PC-3 (cell line): ENCODE data around the gene MORN1. TPM values are rescaled to one million over a fixed set of nuclear protein-coding genes. Genes with fewer than 3 reads are reported as not detected.

Experiments
- ATAC-seq: fragments of 200-7000 bp; cut with Tn5 transposase; 2 replicates; pipeline ENCODE4 v1.9.1; 2020; ENCODE audit warnings: mild to moderate bottlenecking, moderate library complexity
- BruUV-seq: library from RNA; stranded (reverse); fragments of 400-500 nt; replicated peaks from 2 replicates; lab custom pipeline; 2021; lab: Mats Ljungman, UMichigan
- CTCF ChIA-PET: fragments of 300-600 bp; sonication (Branson Sonifier 250); formaldehyde crosslinking; loops from one replicate; lab custom pipeline; 2022; ENCODE audit warnings: antibody characterized with exemption; lab: Charles Lee
- POLR2A ChIA-PET: fragments of 300-600 bp; sonication (Branson Sonifier 250); formaldehyde crosslinking; loops from one replicate; lab custom pipeline; 2022; ENCODE audit warnings: antibody characterized with exemption; ENCODE audit not compliant: unreplicated experiment; lab: Charles Lee
- DNase-seq: peaks from one replicate; pipeline ENCODE4 v3.0.0-alpha.2; 2015
- H2AFZ ChIP-seq: fragments of 300-600 bp; sonication (generic); 2 replicates; pipeline ENCODE4 v1.6.0; 2016; ENCODE audit warnings: antibody characterized with exemption, low read length
- H3F3A ChIP-seq: fragments of 300-600 bp; sonication (generic); one replicate; pipeline ENCODE4 v1.6.0; 2017; ENCODE audit warnings: antibody characterized with exemption, low read length, control low read depth, mild to moderate bottlenecking; ENCODE audit not compliant: unreplicated experiment
- H3K27ac ChIP-seq: fragments of 300-600 bp; sonication (generic); 2 replicates; pipeline ENCODE4 v1.5.1; 2016; ENCODE audit warnings: mild to moderate bottlenecking, low read length
- H3K27me3 ChIP-seq: fragments of 300-600 bp; sonication (generic); 2 replicates; pipeline ENCODE4 v1.6.1; 2016; ENCODE audit warnings: low read length, mixed read lengths
- H3K36me3 ChIP-seq: fragments of 300-600 bp; sonication (generic); 2 replicates; pipeline ENCODE4 v1.6.1; 2016; ENCODE audit warnings: low read depth, mixed run types, low read length, mixed read lengths
- H3K4me1 ChIP-seq: fragments of 300-600 bp; sonication (generic); 2 replicates; pipeline ENCODE4 v1.5.1; 2016; ENCODE audit warnings: low read length; ENCODE audit not compliant: insufficient read depth
- H3K4me2 ChIP-seq: fragments of 300-600 bp; sonication (generic); 2 replicates; pipeline ENCODE4 v1.6.0; 2016; ENCODE audit warnings: low read length
- H3K4me3 ChIP-seq: fragments of 300-600 bp; sonication (generic); 2 replicates; pipeline ENCODE4 v1.5.1; 2016; ENCODE audit warnings: mild to moderate bottlenecking, low read length, mixed read lengths
- H3K79me2 ChIP-seq: fragments of 300-600 bp; sonication (generic); 2 replicates; pipeline ENCODE4 v1.6.1; 2017; ENCODE audit warnings: low read length, mixed read lengths
- H3K9ac ChIP-seq: fragments of 300-600 bp; sonication (generic); 2 replicates; pipeline ENCODE4 v1.6.0; 2016; ENCODE audit warnings: mild to moderate bottlenecking, low read length
- H3K9me2 ChIP-seq: fragments of 300-600 bp; sonication (generic); replicated peaks from 2 replicates; pipeline ENCODE4 v1.6.1; 2016; ENCODE audit warnings: mixed run types, low read length, mixed read lengths
- H3K9me3 ChIP-seq: fragments of 300-600 bp; sonication (generic); 2 replicates; pipeline ENCODE4 v1.6.1; 2016; ENCODE audit warnings: low read length, mixed read lengths
- H4K20me1 ChIP-seq: fragments of 300-600 bp; sonication (generic); 2 replicates; pipeline ENCODE4 v1.6.1; 2016; ENCODE audit warnings: low read length, mixed read lengths
- CTCF ChIP-seq: fragments of 300-600 bp; sonication (generic); conservative IDR thresholded peaks from 2 replicates; pipeline ENCODE4 v1.5.1; 2017; ENCODE audit warnings: antibody characterized with exemption, low read depth, mild to moderate bottlenecking, low read length
- EZH2 ChIP-seq: fragments of 300-600 bp; sonication (generic); IDR thresholded peaks from one replicate; pipeline ENCODE4 v1.6.1; 2017; ENCODE audit warnings: antibody characterized with exemption, mild to moderate bottlenecking, low read length; ENCODE audit not compliant: unreplicated experiment
- EZH2phosphoT487 ChIP-seq: fragments of 300-600 bp; sonication (generic); IDR thresholded peaks from 2 replicates; pipeline ENCODE4 v1.6.1; 2018; ENCODE audit warnings: mild to moderate bottlenecking, antibody characterized with exemption, low read length, borderline replicate concordance
- intact Hi-C: fragments of 100-400 bp; cut with micrococcal nuclease; formaldehyde crosslinking; loops from 2 replicates; pipeline ENCODE4 v1.9.0; 2023
- total RNA-seq: library from RNA; depleted of rRNA; stranded (reverse); fragments of >200 nt; gene quantifications from 2 replicates; pipeline ENCODE4 v1.2.3, GENCODE V29; 2014

The MORN1 gene
- total RNA-seq, 1 experiment from 2014 or later: 11.2 TPM

GRCh38 chr1:2372551-2373490, 18.5 kb downstream of the MORN1 start:
- H3K4me1 ChIP-seq: peaks cover 12% of the 10 kb centered on the region
- DNase-seq: peak; percentile 77
- POLR2A ChIA-PET: no interaction called here
- no peaks in the 10 kb centered on the region for H3K79me2 ChIP-seq
- H3K9me3 ChIP-seq: no peaks in the 10 kb centered on the region
- no peaks in the 10 kb centered on the region for H3K9me2 ChIP-seq
- H3K27me3 ChIP-seq: no peaks in the 10 kb centered on the region
- no peak overlapping the region for H3K9ac ChIP-seq
- TF ChIP-seq EZH2phosphoT487: no peak
- TF ChIP-seq CTCF: no peak
- TF ChIP-seq EZH2: no peak
- no peaks in the 10 kb centered on the region for H4K20me1 ChIP-seq
- H3K36me3 ChIP-seq: no peaks in the 10 kb centered on the region
- peak overlapping the region; percentile 21; the same call in 1 of the 2 replicates for H3K4me2 ChIP-seq
- peak; percentile 76 for ATAC-seq
- H3K4me3 ChIP-seq: no peak overlapping the region
- CTCF ChIA-PET: no interaction called here
- no peaks in the 10 kb centered on the region for H3F3A ChIP-seq
- intact Hi-C loops: no loop called here
- no TSS peak for BruUV-seq
- H2AFZ ChIP-seq: no peak overlapping the region
- no peak overlapping the region for H3K27ac ChIP-seq

GRCh38 chr1:2368053-2368744, 23.2 kb downstream of the MORN1 start:
- no TSS peak for BruUV-seq
- no peaks in the 10 kb centered on the region for H3K79me2 ChIP-seq
- DNase-seq (no peak), ATAC-seq (no peak)
- intact Hi-C loops: no loop called here
- H3K9me2 ChIP-seq: no peaks in the 10 kb centered on the region
- H3K4me1 ChIP-seq: peaks cover 9% of the 10 kb centered on the region
- CTCF ChIA-PET: no interaction called here
- no peak for TF ChIP-seq CTCF
- no peak for TF ChIP-seq EZH2
- TF ChIP-seq EZH2phosphoT487: no peak
- H3K4me3 ChIP-seq: no peak overlapping the region
- no peak overlapping the region for H3K4me2 ChIP-seq
- no peaks in the 10 kb centered on the region for H3F3A ChIP-seq
- no peak overlapping the region for H2AFZ ChIP-seq
- no peaks in the 10 kb centered on the region for H3K27me3 ChIP-seq
- 0 out of 2 replicates have a peak, but pooled peaks cover 5% of the 10 kb centered on the region for H3K9me3 ChIP-seq
- H3K36me3 ChIP-seq: no peaks in the 10 kb centered on the region
- H3K27ac ChIP-seq: no peak overlapping the region
- H4K20me1 ChIP-seq: no peaks in the 10 kb centered on the region
- H3K9ac ChIP-seq: no peak overlapping the region
- POLR2A ChIA-PET: no interaction called here
